Spinal cord (tissue), 10 donors: ENCODE measurements around the gene PLAGL2. TPM values are rescaled to one million over a fixed set of nuclear protein-coding genes. Genes with fewer than 3 reads are reported as not detected.

ENCODE experiments used
- DNase-seq, 6 donors: peaks; one replicate each; pipeline versions ENCODE4 v3.0.0 to v3.0.0-alpha.2; 2013 to 2015; ENCODE audit warnings: low spot score in 6 of 6, low read depth in 4 of 6
- H3K27ac ChIP-seq: one replicate; pipeline ENCODE4 v1.5.1; 2013; ENCODE audit warnings: low read depth, low read length, control low read depth
- H3K27me3 ChIP-seq: one replicate; pipeline ENCODE4 v1.6.1; 2013; ENCODE audit warnings: low read length; ENCODE audit not compliant: control insufficient read depth, insufficient read depth
- H3K36me3 ChIP-seq: one replicate; pipeline ENCODE4 v1.6.1; 2013; ENCODE audit warnings: low read length; ENCODE audit not compliant: control insufficient read depth, insufficient read depth
- H3K4me1 ChIP-seq: one replicate; pipeline ENCODE4 v1.6.1; 2013; ENCODE audit warnings: low read length; ENCODE audit not compliant: control insufficient read depth, insufficient read depth
- H3K4me3 ChIP-seq: one replicate; pipeline ENCODE4 v1.5.1; 2013; ENCODE audit warnings: low read depth, low read length, control low read depth
- H3K9me3 ChIP-seq: one replicate; pipeline ENCODE4 v1.6.1; 2013; ENCODE audit warnings: low read length; ENCODE audit not compliant: control insufficient read depth, insufficient read depth
- WGBS: methylation state at CpG from one replicate; pipeline ENCODE4 v1.1.5; 2013; ENCODE audit warnings: missing lambda C conversion rate; ENCODE audit not compliant: insufficient coverage; 5-methylcytosine and 5-hydroxymethylcytosine counted together
- polyA plus RNA-seq, 2 donors: library from polyadenylated mRNA; unstranded; fragments of 120-200 nt; gene quantifications; one replicate each; pipeline ENCODE4 v1.2.1, GENCODE V29; 2013; ENCODE audit not compliant: insufficient read length in 2 of 2
- total RNA-seq, 2 donors: library from RNA; depleted of rRNA in 1 of 2; stranded (reverse); fragments of 120-200 nt in 1 of 2; fragments of >200 nt in 1 of 2; gene quantifications; one replicate each; pipeline versions ENCODE4 v1.2.3 to v1.2.4, GENCODE V29; 2013 to 2014
- donor health status: healthy.

Gene PLAGL2
- total and polyA plus RNA-seq, 4 donors: 2.5 to 12.1 (median 7.6) TPM

DNA sequence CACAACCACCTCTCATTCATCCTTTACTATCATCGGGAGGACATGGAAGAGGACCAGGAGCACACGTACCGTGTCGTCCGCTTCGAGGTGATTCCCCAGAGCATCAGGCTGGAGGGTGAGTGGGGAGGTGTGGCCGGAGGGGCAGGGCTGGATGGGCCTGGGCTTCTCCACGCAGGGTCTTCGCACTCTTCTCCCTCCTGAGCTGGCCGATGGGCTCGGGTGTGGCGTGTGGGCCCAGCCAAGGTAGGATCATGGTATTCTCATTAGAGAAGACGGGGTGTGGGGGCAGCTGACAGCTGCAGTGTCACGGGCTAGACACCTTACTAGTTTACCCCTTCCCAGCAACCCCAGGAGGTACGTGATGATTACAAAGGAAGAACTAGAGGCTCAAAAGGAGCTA, 64.6 kb downstream of the PLAGL2 start:
- no peak overlapping the region for H3K27ac ChIP-seq
- no peaks in the 10 kb centered on the region for H3K4me1 ChIP-seq
- DNase-seq: no peak
- H3K4me3 ChIP-seq: no peak overlapping the region
- 98% methylated on average over 9 of the region's 15 CpGs for WGBS
- H3K36me3 ChIP-seq: peaks cover 85% of the 10 kb centered on the region
- H3K9me3 ChIP-seq: no peaks in the 10 kb centered on the region
- no peaks in the 10 kb centered on the region for H3K27me3 ChIP-seq

Other genes with a start within 250 kb of the PLAGL2 start
- 1 to 10 TPM; 1.8 to 3.7 TPM for gene XKR7, start 239.6 kb downstream of the PLAGL2 start, total RNA-seq
- gene XKR7, start 239.6 kb downstream of the PLAGL2 start, polyA plus RNA-seq: 1 to 10 TPM; 7.9 to 9.0 TPM
- 1 to 10 TPM; 3.8 to 8.4 TPM for gene CCM2L, start 197.3 kb downstream of the PLAGL2 start, total RNA-seq
- gene CCM2L, start 197.3 kb downstream of the PLAGL2 start, polyA plus RNA-seq: 1 to 10 TPM; 6.4 to 6.8 TPM
- gene HCK, start 155.5 kb downstream of the PLAGL2 start, total RNA-seq: 10 to 100 TPM in 1 of 2 donors, 1 to 10 TPM in 1; 9.1 to 12.4 TPM
- 1 to 10 TPM; 5.1 to 6.9 TPM for gene HCK, start 155.5 kb downstream of the PLAGL2 start, polyA plus RNA-seq
- gene TM9SF4, start 98.0 kb downstream of the PLAGL2 start, total RNA-seq: 10 to 100 TPM; 33.2 to 40.1 TPM
- gene TM9SF4, start 98.0 kb downstream of the PLAGL2 start, polyA plus RNA-seq: 10 to 100 TPM; 58.1 to 65.9 TPM
- 10 to 100 TPM; 21.3 to 32.9 TPM for gene POFUT1, start 137 bp upstream of the PLAGL2 start, total RNA-seq
- gene POFUT1, start 137 bp upstream of the PLAGL2 start, polyA plus RNA-seq: 10 to 100 TPM; 22.8 to 27.6 TPM
- gene KIF3B, start 69.9 kb upstream of the PLAGL2 start, total RNA-seq: 10 to 100 TPM; 54.4 to 64.8 TPM
- 10 to 100 TPM; 69.0 to 75.8 TPM for gene KIF3B, start 69.9 kb upstream of the PLAGL2 start, polyA plus RNA-seq
- gene ASXL1, start 150.6 kb upstream of the PLAGL2 start, total RNA-seq: 10 to 100 TPM; 48.7 to 58.3 TPM
- gene ASXL1, start 150.6 kb upstream of the PLAGL2 start, polyA plus RNA-seq: 10 to 100 TPM; 51.6 to 55.2 TPM